ENCODE measurements around the gene SLC2A9. TPM values are rescaled to one million over a fixed set of nuclear protein-coding genes. Genes with fewer than 3 reads are reported as not detected.

The SLC2A9 gene
- total and polyA plus RNA-seq, 2 of the 13 experiments (the other 11 are each of a cell fraction or from before 2014, with no cell fraction given) = 36.2 to 42.3 TPM

- Histone ChIP-seq H2AFZ (ENCODE audit: low read length) (no peak overlapping the region), H3K9ac (ENCODE audit: insufficient read depth, low read depth, low read length) (no peak overlapping the region), H3K27me3 (ENCODE audit: control insufficient read depth in 1 of 2, insufficient read depth in 2 of 2, low read length in 2 of 2) (no peaks in the 10 kb centered on the region), H3K27ac (ENCODE audit: extremely low read length, insufficient read depth, low read length) (no peak overlapping the region), H3K4me1 (ENCODE audit: insufficient read depth, low read length) (no peaks in the 10 kb centered on the region), H3K79me2 (ENCODE audit: insufficient read depth, low read length) (no peaks in the 10 kb centered on the region), H3K36me3 (replicated peaks in 1 of 2; ENCODE audit: control insufficient read depth in 1 of 2, insufficient read depth in 2 of 2, low read length in 2 of 2) (peaks cover 38 to 89% of the 10 kb centered on the region in 2 experiments), H3K4me3 (replicated peaks in 1 of 3; ENCODE audit: insufficient read depth in 1 of 3, low read depth in 2 of 3, low read length in 3 of 3) (no peak overlapping the region), H3K9me3 (ENCODE audit: low read length) (no peaks in the 10 kb centered on the region), H4K20me1 (ENCODE audit: insufficient read depth, low read length) (no peaks in the 10 kb centered on the region), H3K4me2 (ENCODE audit: low read depth, low read length) (no peak overlapping the region)
- intact Hi-C loops (cut with micrococcal nuclease; ENCODE audit: unreplicated experiment) = no loop called here
- no peak for ATAC-seq
- in situ Hi-C loops (cut with HindIII; ENCODE audit: extremely low pct_ligation_motif_present, low pct_unique_long_range_greater_than_20kb) = no loop called here
- DNase-seq (ENCODE audit: low spot score) = no peak
- no TSS peak for BruUV-seq (replicated peaks)
- ChIA-PET POLR2A (no interaction called here), CTCF (ENCODE audit: low intra/inter-chr PET ratio, low total read pairs) (no interaction called here)
- WGBS (ENCODE audit: low lambda C conversion rate) = 100% methylated on average over 1 of the region's 1 CpG
- FAIRE-seq = no peak
- TF ChIP-seq ZNF607 (CRISPR knock-in tag; IDR thresholded peaks at IDR 0.05; ENCODE audit: borderline replicate concordance) (no peak), MBNL3 (CRISPR knock-in tag; conservative IDR thresholded peaks at IDR 0.05) (no peak), ZBTB43 (CRISPR knock-in tag; conservative IDR thresholded peaks at IDR 0.05) (no peak), ZSCAN20 (CRISPR knock-in tag; IDR thresholded peaks at IDR 0.05; ENCODE audit: borderline replicate concordance) (no peak), NFE2 (CRISPR knock-in tag; IDR thresholded peaks at IDR 0.05) (no peak), SIX1 (CRISPR knock-in tag; IDR thresholded peaks at IDR 0.05; ENCODE audit: borderline replicate concordance) (no peak), KLF9 (CRISPR knock-in tag; IDR thresholded peaks at IDR 0.05; ENCODE audit: low read depth) (no peak), FOXP4 (CRISPR knock-in tag; IDR thresholded peaks at IDR 0.05) (no peak), RBFOX2 (IDR thresholded peaks at IDR 0.05; ENCODE audit: low read depth, low read length) (no peak), ZNF83 (CRISPR knock-in tag; IDR thresholded peaks at IDR 0.05; ENCODE audit: borderline replicate concordance) (no peak)
- TF ChIP-seq, protein P1, sequence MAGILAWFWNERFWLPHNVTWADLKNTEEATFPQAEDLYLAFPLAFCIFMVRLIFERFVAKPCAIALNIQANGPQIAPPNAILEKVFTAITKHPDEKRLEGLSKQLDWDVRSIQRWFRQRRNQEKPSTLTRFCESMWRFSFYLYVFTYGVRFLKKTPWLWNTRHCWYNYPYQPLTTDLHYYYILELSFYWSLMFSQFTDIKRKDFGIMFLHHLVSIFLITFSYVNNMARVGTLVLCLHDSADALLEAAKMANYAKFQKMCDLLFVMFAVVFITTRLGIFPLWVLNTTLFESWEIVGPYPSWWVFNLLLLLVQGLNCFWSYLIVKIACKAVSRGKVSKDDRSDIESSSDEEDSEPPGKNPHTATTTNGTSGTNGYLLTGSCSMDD (CRISPR knock-in tag; IDR thresholded peaks at IDR 0.05) = no peak
- TF ChIP-seq, protein P2, sequence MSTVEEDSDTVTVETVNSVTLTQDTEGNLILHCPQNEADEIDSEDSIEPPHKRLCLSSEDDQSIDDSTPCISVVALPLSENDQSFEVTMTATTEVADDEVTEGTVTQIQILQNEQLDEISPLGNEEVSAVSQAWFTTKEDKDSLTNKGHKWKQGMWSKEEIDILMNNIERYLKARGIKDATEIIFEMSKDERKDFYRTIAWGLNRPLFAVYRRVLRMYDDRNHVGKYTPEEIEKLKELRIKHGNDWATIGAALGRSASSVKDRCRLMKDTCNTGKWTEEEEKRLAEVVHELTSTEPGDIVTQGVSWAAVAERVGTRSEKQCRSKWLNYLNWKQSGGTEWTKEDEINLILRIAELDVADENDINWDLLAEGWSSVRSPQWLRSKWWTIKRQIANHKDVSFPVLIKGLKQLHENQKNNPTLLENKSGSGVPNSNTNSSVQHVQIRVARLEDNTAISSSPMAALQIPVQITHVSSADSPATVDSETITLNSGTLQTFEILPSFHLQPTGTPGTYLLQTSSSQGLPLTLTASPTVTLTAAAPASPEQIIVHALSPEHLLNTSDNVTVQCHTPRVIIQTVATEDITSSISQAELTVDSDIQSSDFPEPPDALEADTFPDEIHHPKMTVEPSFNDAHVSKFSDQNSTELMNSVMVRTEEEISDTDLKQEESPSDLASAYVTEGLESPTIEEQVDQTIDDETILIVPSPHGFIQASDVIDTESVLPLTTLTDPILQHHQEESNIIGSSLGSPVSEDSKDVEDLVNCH (CRISPR knock-in tag; IDR thresholded peaks at IDR 0.05) = no peak
- TF ChIP-seq, protein P3, sequence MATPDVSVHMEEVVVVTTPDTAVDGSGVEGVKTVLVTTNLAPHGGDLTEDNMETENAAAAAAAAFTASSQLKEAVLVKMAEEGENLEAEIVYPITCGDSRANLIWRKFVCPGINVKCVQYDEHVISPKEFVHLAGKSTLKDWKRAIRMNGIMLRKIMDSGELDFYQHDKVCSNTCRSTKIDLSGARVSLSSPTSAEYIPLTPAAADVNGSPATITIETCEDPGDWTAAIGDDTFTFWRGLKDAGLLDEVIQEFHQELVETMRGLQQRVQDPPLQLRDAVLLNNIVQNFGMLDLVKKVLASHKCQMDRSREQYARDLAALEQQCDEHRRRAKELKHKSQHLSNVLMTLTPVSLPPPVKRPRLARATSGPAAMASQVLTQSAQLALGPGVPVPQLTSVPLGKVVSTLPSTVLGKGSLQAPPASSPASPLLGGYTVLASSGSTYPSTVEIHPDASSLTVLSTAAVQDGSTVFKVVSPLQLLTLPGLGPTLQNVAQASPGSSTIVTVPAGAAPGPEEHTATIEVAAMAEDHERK (CRISPR knock-in tag; IDR thresholded peaks at IDR 0.05; ENCODE audit: low read depth) = no peak
These were observed 90.2 kb downstream of the SLC2A9 start for GRCh38 chr4:9931146-9931545.

All from HepG2 (cell line).